Measurements from ENCODE around the gene TNIP2.
"Not testable (repeated sequence)": the region's sequence is repeated elsewhere in the genome, so short reads cannot be mapped to it uniquely, and the experiment has no call there.

Gene TNIP2

GRCh38 chr4:2793586-2794485, 37.7 kb upstream of the TNIP2 start:
- no peak for DNase-seq

GRCh38 chr4:2792711-2793585, 36.8 kb upstream of the TNIP2 start, which contains the start of gene SH3BP2:
Gene SH3BP2, plus strand, starts transcription at chr4:2793085. Its CDS starts 27,533 bp downstream, at chr4:2820618.
- peak; percentile 40 for DNase-seq

DNA sequence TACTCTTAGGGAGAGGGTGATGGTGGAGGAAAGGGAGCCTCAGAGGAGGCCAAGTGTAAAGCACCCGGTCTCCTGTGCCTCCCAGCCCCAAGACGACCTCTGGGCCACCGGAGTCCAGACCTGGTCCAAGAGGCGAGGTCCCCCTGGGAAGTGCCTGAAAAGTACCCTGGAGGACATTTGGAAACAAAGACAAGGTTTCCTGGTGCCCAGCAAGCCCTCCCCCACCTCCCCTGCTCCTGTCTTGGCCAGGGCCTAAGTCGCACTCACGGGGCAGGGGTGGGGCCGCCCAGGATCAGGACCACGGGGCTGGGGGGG, 36.2 kb upstream of the TNIP2 start:
- DNase-seq, result no peak

GRCh38 chr4:2791518-2792395, 35.6 kb upstream of the TNIP2 start:
- DNase-seq, result no peak

DNA sequence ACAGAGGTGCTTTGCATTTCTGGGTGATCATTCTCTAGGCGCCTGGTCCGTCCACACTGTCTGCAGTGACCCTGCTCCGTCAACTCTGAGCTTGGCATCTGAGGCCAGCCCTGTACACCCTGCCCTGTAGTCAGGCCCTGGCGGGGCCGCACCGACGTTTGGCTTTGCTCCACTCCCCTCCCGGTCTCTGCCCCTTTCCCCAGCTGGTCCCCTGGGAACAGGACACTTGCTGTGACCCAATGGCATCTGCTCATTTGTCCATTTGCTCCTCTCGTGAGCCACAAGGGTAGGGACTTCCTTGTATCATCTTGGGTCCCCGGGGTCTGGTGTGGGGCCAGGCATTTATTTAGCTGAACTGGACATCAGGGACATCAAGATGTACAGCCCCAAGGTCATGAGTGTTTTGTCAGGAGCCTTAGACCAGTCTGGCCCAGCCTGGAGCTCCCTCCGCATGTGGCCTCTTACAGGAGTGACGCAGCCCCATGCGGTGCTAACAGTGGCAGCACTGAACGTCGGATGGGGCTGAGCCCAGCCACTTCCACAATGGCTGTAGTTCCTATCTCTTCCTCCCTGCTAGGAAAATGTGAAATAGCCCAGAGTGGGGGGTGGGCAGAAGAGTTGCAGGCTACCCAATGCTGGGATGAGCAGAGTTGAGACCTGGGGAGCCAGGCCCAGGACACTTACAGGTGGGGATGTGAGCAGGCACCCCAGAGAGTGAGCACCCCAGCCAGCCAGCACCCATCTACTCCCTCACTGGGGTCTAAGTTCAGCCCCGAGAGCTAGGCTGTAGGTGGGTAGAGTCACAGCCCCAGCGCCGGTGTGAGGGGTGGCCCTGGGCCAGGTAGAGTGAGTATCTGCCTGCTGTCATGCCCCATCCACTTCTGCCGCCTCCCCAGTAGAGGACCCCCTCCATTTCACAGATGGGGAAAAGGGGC, 34.7 kb upstream of the TNIP2 start:
- no peak for DNase-seq

DNA sequence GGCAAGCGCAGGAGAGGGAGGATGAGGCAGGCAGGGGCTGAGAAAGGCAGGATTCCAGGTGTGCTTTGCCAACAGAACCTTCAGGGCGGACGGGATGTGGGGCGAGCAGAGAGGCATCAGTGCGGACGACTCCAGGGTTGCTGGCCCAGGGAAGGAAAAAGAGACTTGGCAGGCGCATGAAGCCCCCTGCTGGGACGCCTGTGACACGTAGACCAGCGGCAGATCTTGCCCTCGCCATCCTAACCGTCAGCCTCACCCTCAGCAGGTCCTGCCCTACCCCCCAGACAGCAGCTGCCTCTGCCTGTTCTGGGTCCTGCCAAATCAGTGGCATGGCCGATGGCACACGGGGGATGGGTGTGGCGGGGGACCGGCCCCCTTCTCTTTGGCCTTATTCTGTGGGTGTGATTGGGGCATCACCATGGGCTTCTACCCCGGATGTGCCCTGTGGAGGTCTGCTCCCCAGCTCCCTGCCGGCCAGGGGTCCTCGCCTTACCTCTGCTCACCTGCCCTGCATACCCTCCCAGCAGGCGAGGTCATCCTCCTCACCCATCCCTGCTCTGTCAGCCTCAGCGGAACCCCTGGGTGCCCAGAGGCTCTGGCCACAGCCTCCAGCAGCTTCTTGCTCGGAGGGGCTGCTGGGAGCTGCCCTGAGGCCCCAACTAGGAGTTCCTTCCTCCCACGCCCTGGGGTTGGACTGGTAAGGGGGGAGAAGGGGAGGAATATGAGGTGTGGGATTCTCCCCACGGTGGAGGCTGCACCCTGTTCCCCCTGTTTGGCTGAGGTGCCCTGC, 33.9 kb upstream of the TNIP2 start:
- no peak for DNase-seq

DNA sequence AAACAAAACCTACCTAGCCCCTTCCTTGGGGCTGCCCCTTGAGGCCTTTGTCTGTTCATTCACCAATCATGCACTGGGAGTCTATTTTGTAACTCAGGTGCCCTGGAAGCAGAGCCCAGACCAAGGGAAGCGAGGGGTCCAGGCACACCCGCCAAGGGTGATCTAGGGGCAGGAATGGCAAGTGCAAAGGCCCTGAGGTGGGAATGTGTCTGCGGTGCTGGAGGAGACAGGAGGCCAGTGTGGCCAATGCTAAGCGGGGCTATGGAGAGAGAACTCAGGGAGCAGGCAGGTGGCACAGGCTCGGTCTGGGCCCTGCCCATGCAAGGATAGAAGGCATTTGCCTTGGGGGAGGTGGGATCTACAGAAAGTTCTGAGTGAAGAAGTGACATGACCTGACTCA, 33.2 kb upstream of the TNIP2 start:
- no peak for DNase-seq

DNA sequence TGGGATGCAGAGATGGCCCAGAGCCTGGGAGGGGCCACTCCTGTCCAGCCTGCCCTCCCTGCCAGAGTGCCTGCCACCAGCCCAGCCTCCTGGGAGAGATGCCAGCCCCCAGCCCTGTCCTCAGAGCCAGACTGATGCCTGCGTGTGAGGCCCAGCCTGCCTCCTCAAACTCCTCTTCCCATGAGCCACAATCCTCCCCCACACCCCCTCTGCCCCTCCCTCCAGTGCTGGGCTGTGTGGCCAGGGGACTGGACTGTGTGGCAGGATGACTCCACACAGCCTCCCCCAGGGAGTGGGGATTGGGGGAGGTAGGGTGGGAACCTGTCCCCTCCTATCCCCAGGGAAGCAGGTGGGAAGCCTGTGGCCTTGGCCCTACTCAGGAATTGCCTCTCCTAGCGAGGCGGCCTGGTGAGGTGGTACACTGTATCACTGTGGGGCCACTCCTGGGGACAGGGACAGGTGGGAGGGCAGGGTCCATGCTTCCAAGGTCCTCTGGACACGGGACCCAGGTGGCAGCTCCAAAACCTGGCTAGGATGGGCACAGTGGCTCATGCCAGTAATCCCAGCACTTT, 32.5 kb upstream of the TNIP2 start:
- DNase-seq, result no peak

DNA sequence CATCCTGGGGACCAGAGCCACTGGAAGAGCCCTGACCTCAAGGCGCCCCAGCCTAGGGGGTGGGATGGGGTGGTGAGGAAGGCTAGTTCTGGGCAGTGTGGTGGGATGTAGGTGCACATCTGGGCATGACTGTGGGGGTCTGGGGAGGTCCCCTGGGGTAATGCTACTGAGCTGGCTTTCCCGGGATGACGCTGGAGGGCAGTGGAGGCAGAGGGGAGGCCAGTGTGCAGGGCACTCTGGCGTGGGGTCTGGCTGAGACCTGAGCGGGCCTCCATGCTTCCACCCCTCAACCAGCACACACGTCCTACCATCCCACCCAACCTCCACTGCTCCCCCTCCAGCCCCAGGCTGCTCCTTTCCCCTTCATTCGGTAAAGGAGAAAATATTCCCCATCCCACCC, 32.0 kb upstream of the TNIP2 start:
- DNase-seq, result no peak

- DNase-seq, result peak; percentile 50
Measured at GRCh38 chr4:2787230-2788100, 31.3 kb upstream of the TNIP2 start.

DNA sequence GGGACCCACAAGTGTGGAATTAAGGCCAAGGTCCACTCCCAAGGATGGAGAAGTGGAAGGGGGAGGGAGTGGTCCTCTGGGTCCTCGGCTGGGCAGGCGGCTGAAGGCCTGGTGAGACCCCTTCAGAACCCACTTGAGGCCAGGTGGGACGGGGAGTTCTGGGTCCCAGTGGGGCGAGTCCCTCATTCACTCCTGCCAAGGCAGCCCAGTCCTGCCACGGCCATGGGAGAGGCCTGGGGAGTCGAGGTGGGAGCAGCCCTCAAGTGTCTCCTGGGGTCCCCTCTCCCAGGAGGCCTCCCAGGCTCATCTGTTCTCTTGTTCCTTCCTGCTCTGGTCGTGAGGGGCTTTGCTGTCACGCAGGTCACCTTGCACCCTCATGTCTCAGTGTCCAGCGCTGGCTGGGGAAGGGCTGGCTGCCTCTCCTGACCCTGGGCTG, 30.7 kb upstream of the TNIP2 start:
- DNase-seq, result no peak

DNA sequence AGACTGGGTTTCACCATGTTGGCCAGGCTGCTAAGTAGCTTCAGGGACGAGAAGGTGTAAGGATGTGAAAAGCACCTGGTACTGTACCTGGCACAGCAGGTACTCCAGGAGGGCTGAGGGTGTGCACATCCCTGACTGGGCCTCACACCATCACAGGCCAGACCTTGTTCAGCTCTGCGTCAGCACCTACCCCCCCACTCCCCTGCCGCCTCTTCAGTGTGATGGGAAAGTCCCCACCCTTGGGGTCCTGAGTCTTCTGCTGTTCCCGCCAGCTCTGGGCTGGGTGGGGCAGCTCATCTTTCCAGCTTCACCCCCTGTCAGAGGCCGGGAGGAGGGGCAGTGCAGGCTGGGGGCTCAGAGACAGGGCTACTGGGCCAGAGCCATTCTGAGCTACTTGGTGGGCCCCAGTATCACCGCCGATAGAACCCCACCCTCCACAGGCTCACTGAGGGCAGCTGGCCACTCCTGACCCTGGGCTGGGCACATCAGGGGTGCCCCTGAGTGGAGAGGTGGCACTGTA, 30.1 kb upstream of the TNIP2 start:
- DNase-seq, result peak; percentile 56

- peak; percentile 38 for DNase-seq
Measured at GRCh38 chr4:2785613-2786012, 29.5 kb upstream of the TNIP2 start.

DNA sequence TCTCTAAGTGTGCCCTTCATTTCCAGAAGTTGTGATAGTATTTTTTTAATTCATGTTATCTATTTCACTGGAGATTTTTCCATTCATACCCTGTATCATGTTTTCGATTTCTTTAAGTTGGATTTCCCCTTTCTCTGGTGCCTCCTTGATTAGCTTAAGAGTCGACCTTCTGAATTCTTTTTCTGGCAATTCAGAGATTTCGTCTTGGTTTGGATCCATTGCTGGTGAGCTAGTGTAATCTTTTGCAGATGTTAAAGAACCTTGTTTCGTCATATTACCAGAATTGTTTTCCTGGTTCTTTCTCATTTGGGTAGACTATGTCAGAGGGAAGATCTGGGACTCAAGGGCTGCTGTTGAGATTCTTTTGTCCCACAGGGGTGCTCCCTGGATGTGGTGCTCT, 27.7 kb upstream of the TNIP2 start:
- no peak for DNase-seq

DNA sequence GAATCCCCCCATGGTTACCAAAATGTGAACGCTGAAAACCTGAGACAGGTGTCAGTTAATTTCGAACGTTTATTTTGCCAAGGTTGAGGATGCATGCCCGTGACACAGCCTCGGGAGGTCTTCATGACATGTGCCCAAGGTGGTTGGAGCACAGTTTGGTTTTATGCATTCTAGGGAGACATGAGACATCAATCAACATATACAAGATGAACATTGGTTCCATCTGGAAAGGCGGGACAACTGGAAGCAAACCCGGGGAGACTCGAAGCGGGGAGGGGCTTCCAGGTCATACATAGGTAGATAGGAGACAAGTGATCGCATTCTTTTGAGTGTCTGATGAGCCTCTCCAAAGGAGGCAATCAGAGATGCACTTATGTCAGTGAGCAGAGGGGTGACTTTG, 25.8 kb upstream of the TNIP2 start:
- no peak for DNase-seq

DNA sequence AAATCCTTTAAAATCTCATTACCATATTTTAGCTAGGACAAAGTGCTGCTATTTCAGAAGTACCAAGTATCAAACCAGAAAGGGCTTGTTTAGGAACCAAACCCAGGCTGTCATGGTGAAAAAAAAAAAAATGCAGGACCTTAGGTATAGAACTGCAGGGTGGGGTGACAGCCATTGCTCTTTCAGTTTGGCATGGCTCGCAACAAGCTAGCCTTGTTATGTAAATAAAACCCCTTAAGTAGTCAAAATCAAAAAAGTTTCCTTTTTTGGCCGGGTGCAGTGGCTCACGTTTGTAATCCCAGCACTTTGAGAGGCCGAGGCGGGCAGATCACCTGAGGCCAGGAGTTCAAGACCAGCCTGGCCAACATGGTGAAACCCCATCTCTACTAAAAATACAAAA, 24.5 kb upstream of the TNIP2 start:
- not testable (repeated sequence) for DNase-seq

DNA sequence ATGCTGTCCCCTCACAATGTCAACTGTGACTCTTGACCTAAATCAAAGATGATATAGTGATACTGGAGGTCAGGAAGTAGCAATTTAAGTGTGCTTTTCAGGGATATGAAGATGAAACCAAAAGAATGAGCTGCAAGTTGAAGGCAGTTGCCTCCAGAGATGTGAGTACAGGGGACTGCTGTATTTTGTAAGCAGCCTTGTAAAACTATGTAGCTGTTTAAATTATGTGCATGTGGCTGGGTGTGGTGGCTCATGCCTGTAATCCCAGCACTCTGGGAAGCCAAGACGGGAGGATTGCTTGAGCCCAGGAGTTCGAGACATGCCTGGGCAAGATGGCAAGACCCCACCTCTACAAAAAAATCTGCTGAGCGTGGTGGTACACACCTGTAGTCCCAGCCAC, 15.1 kb upstream of the TNIP2 start:
- DNase-seq, result no peak

- DNase-seq, result no peak
Measured at GRCh38 chr4:2768921-2769336, 12.8 kb upstream of the TNIP2 start.

GRCh38 chr4:2768124-2768523, 12.0 kb upstream of the TNIP2 start:
- DNase-seq, result no peak

All from central memory CD4-positive, alpha-beta T cell (primary cell).